ENCODE measurements around the gene PAIP2.

PAIP2 gene

DNA sequence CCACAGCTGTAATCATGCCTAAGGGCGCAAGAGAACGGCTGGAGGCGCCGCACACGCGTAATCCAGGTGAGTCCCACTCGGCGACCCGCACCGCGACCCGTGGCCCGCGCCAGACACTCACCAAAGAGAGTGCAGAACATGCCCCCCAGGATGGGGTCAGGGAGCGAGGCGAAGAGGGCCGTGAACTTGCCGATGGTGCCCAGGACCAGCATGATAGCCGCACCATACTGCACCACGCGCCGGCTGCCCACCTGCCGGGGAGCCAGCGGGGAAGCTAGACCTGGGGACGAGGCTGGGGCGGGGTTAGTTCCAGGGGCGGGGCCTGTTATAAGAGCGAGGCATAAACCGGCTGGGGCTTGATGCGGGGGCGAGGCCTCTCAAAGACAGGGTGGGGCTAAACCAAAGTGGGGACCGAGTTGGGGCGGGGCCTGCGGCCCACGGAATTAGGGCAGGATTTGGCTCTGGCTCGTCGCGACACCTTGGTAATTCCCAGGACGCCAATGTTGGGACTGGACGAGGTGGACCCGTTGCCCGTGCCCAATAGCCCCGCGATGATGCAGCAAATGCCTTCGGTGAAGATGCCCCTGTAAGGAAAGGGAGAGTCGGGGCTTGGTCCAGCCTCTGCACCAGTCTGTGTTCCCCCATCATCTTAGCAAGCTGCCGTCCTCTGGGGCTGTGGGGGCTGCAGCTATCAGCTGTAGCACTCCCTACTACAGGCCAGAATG, 36.6 kb downstream of the PAIP2 start:
- no peak overlapping the region for H3K4me3 ChIP-seq (ENCODE audit: low read depth, low read length)
- TF ChIP-seq, protein P1, sequence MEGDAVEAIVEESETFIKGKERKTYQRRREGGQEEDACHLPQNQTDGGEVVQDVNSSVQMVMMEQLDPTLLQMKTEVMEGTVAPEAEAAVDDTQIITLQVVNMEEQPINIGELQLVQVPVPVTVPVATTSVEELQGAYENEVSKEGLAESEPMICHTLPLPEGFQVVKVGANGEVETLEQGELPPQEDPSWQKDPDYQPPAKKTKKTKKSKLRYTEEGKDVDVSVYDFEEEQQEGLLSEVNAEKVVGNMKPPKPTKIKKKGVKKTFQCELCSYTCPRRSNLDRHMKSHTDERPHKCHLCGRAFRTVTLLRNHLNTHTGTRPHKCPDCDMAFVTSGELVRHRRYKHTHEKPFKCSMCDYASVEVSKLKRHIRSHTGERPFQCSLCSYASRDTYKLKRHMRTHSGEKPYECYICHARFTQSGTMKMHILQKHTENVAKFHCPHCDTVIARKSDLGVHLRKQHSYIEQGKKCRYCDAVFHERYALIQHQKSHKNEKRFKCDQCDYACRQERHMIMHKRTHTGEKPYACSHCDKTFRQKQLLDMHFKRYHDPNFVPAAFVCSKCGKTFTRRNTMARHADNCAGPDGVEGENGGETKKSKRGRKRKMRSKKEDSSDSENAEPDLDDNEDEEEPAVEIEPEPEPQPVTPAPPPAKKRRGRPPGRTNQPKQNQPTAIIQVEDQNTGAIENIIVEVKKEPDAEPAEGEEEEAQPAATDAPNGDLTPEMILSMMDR (IDR thresholded peaks at IDR 0.05; ENCODE audit: insufficient read depth, low read depth, low read length, missing control alignments): no peak

DNA sequence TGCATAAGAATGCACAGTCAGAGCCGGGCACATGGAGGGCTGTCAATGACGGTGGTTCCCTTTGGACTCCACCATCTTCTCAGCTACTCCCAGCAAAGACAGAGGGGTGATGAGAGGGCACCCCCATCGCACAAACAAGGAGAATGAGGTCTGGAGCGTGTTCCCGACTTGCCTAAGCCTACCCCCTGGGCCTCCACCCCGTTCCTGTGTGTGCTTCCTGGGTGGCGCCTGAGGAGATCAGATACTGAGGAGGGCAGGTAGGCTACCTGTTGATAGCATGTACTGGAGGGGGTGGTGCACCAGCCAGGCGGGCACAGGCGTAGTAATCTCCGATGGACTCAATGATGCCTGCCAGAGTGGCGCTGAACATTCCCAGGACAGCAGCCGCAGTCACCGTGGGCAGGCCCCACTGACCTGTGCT, 37.3 kb downstream of the PAIP2 start:
- TF ChIP-seq, protein P1 (IDR thresholded peaks at IDR 0.05; ENCODE audit: insufficient read depth, low read depth, low read length, missing control alignments): no peak
- H3K4me3 ChIP-seq (ENCODE audit: low read depth, low read length): no peak overlapping the region
- no peak for DNase-seq (ENCODE audit: low read depth)

More for the DNA sequence above, 36.6 kb downstream of the PAIP2 start:
- DNase-seq (ENCODE audit: low read depth): no peak

DNA sequence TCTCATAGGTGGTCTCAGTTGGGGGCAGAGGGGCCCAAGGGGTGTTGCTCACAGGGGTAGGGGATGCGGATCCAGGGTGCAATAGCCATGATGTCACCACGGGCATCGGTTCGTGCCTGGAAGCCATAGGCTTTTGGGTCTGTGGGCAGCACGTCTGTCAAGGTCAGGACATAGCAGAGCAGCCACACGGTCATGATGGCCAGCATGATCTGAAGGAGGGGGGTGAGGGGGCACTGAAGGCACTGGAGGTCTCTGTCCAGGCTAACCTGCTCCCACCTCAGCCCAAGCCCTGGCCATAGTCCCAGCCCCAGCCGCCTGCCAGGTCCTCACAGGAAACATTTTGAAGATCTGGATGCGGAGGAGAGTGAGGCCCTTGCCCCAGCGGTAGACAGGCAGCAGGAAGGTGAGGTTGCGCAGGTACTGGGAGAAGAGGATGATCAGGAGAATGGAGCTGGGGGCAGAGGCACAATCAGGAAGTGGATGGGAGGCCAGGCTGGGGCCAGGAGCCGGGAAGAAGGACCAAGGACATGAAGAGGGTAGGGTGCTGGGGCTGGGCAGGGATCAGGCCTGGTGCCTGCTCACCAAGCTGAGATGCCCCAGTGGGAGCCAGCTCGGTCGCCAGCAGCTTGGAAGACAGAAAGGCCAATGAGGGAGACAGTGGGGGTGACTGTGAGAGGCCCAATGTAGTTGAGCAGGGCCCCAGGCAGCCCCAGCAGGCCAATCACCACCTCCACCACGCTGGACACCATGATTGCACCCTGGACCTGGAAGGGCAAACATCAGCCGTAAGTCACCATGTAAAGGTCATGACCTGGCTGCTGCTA, 38.2 kb downstream of the PAIP2 start:
- no peak overlapping the region for H3K4me3 ChIP-seq (ENCODE audit: low read depth, low read length)
- TF ChIP-seq, protein P1 (IDR thresholded peaks at IDR 0.05; ENCODE audit: insufficient read depth, low read depth, low read length, missing control alignments): no peak
- no peak for DNase-seq (ENCODE audit: low read depth)

DNA sequence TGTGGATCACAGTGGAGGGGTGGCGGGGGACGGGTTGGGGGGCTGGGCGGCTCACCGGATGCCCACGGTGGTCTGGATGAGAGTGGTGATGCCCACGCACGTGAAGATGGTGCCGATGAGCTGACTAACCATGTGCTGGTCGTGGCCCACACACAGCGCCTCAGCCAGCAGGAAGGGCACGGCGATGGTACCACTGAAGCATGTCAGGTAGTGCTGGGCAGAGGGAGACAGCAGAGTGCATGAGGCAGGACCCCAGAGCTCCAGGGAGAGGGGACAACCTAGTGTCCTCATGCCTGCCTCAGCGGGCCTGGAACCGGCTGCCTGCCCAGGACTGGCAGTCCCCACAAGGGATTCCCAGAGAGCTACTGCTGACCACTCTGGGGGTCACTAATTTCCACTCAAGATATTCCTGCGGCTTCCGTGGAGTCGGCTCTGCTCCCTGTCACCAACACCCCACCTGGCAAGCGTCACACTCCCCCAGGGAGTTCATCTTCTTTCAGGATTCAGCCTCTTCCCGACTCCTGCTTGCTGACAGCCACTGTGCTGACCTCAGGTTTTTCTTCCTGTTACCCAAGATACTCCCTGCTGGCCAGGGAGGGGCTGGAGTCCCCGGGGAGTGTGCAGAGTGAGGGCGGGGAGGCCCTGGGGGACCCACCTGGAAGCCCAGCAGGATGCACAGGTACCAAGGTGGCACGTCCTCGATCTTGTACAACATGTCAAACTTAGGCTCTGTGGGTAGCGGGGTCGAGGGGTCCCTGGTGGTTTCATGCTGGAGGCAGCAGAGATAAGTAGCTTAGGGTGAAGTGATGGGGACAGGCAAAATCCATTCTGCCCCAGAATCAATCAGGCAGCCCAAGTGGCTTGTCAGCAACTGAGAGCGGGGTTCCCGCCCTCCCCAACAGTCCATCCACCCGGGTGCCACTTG, 40.4 kb downstream of the PAIP2 start:
- no peak overlapping the region for H3K4me3 ChIP-seq (ENCODE audit: low read depth, low read length)
- no peak for DNase-seq (ENCODE audit: low read depth)
- TF ChIP-seq, protein P1 (IDR thresholded peaks at IDR 0.05; ENCODE audit: insufficient read depth, low read depth, low read length, missing control alignments): no peak

DNA sequence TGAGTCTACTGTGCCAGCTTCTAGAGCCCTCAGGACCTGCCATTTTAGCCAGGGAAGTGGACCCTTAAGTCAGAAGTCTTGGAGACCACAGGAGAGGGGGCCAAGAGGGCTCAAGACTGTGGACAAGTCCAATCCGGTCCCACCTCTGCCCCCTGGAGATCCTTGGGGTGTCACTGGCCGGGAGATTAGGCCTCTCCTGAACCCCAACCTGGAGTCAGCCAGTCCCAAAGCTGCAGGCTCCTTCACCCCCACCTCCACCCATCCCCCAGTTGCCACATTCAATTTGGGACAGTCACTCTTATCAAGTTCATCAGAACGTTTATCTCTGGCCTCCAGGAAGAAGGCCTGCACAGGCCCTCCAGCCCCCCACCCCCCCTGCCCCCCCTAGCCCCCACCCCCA, 41.2 kb downstream of the PAIP2 start:
- TF ChIP-seq, protein P1 (IDR thresholded peaks at IDR 0.05; ENCODE audit: insufficient read depth, low read depth, low read length, missing control alignments): no peak
- H3K4me3 ChIP-seq (ENCODE audit: low read depth, low read length): no peak overlapping the region
- DNase-seq (ENCODE audit: low read depth): no peak

DNA sequence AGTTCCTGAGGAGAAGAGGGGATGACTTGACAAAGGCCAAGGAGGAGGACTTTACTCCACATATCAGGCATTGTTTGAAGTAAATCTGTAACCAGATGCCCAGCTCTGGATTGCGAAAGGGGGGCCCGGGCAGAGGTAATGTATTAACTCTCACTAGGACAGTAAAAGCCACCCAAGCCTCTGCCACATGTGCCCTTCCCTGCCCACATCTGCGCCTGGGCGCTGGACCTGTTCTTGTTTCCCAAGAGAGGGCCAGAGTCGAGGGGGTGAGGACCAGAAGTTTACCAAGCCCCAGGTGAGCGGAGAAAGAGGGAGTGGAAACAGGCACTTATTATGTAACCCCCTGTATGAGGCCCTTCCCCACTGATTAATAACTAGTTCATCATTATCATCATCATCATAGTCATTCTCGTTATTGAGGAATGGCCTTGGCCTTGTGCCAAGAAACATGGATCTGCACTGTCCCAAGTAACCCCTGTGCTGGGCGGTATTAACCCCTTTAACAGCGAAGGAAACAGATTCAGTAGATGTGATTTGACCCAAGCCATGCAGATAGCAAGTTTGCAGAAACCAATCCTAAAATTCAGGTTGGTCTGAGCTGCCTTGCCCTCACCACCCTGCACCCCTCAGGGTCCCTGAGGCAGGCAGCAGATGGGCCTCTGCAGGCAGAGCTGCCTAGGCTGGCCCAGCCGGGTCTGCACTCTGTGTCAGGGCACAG, 41.8 kb downstream of the PAIP2 start, which contains the start of gene SLC23A1:
TSS of gene SLC23A1 (minus strand) at position 23 of the 718 bp plus-strand sequence. CDS start 44 bp downstream, outside the sequence.
- H3K4me3 ChIP-seq (ENCODE audit: low read depth, low read length): no peak within 1 kb of the TSS
- no peak for DNase-seq (ENCODE audit: low read depth)
- TF ChIP-seq, protein P1 (IDR thresholded peaks at IDR 0.05; ENCODE audit: insufficient read depth, low read depth, low read length, missing control alignments): no peak
